HUES6 (cell line): ENCODE data around the gene DISC1.

Experiments used
- H3K27ac ChIP-seq: 2 replicates; pipeline ENCODE4 v1.7.0; 2013; ENCODE audit warnings: low read depth, mild to moderate bottlenecking, low read length, inconsistent platforms
- H3K27me3 ChIP-seq: 2 replicates; pipeline ENCODE4 v1.6.1; 2013; ENCODE audit warnings: low read length; ENCODE audit not compliant: control insufficient read depth, insufficient read depth
- H3K36me3 ChIP-seq: 2 replicates; pipeline ENCODE4 v1.6.1; 2013; ENCODE audit warnings: low read length; ENCODE audit not compliant: control insufficient read depth, insufficient read depth
- H3K4me1 ChIP-seq: 2 replicates; pipeline ENCODE4 v1.6.1; 2013; ENCODE audit warnings: low read length; ENCODE audit not compliant: control insufficient read depth, insufficient read depth
- H3K4me3 ChIP-seq: 2 replicates; pipeline ENCODE4 v1.5.1; 2013; ENCODE audit warnings: low read depth, low read length
- H3K9ac ChIP-seq: one replicate; pipeline ENCODE4 v1.6.1; 2013; ENCODE audit warnings: mild to moderate bottlenecking, low read length
- H3K9me3 ChIP-seq: 2 replicates; pipeline ENCODE4 v1.6.1; 2013; ENCODE audit warnings: low read depth, low read length; ENCODE audit not compliant: control insufficient read depth, insufficient read depth

The DISC1 gene

GRCh38 chr1:231841616-231842344 is 215.2 kb downstream of the DISC1 start:
- H3K27ac ChIP-seq: no peak overlapping the region
- H3K9ac ChIP-seq: no peak overlapping the region
- no peaks in the 10 kb centered on the region for H3K4me1 ChIP-seq

DNA sequence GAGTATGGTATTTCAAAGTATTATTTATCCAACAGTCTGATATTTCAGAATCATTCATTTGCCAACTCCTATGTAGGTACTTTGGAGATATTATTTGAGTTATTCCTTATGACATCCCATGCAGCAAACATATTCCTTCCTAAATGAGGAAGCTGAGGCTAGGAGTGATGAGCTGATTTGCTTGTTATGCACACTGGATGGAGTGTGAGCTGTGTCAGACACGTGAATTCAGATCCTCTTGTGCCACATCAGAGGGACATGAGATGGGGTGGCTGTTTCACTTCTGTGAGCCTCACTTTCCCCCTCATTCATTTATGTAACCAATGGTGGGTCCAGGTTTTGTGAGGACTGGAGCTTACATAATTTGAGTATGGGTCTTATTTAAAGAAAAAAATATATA is 215.9 kb downstream of the DISC1 start:
- Histone ChIP-seq H3K4me1 (no peaks in the 10 kb centered on the region), H3K36me3 (no peaks in the 10 kb centered on the region), H3K9me3 (no peaks in the 10 kb centered on the region), H3K27me3 (no peaks in the 10 kb centered on the region), H3K4me3 (no peak overlapping the region), H3K9ac (no peak overlapping the region), H3K27ac (no peak overlapping the region)

More at GRCh38 chr1:231841616-231842344, 215.2 kb downstream of the DISC1 start:
- no peaks in the 10 kb centered on the region for H3K9me3 ChIP-seq
- no peaks in the 10 kb centered on the region for H3K27me3 ChIP-seq
- no peaks in the 10 kb centered on the region for H3K36me3 ChIP-seq
- H3K4me3 ChIP-seq: no peak overlapping the region

DNA sequence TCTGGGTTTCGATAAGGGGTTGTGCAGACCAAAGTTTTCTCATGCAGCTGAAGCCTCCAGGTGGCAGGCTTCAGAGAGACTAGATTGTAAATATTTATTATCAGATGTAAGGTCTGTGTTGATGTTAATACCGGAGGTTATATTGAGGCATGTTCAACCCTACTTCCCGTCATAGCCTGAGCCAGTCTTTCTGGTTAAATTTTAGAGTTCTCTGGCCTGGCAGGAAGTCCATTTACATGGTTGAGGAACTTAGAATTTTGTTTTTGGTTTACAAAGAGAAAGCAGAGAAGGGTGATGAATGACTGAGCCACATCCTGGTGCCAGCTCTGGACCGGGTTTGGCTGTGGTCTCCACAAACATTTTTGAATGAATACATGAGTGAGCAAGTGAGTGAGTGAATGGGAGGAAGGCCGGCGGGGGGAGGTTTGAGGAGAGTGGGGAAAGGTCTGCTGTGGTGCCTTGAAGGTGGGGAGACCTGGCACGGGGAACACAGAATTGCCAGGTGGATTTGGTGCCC is 218.5 kb downstream of the DISC1 start:
- Histone ChIP-seq H3K4me3 (no peak overlapping the region), H3K9ac (no peak overlapping the region), H3K27ac (no peak overlapping the region), H3K9me3 (no peaks in the 10 kb centered on the region), H3K27me3 (no peaks in the 10 kb centered on the region), H3K4me1 (no peaks in the 10 kb centered on the region), H3K36me3 (no peaks in the 10 kb centered on the region)

DNA sequence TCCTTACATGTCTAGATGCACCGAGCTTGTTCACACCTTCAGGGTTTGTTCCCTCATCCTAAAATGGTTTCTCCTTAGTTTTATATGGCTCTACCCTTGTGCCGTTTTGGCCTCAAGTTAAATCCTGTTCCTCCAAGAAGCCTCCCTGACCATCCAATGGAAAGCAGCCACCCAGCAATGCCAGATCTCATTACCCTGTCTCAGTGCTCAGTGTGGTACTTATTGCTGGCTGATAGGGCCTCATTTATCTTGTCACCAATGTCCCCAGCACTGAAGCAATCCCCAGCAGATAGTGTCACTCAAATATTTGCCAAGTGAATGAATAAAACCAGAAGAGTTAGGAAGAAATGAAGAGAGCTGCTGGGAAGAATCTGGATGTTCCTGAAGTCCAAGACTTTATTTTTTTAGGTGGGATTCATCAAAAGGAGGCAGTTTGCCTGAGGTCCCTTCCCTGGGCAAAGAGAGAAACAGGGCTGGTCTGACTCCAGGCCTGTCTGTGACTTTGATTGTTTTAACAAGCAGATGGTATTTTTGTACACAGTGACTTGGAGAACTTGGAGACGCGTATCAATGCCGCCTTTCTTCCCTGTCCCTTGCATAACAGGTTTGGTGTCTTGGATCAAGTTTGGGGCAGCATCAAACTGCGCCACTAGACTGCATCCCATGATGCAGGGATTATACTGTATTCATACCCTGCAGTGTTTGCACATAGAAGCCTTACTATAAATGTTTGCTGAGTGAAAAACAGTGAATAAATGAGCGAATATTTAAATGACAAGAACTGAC is 221.2 kb downstream of the DISC1 start:
- H3K9ac ChIP-seq: no peak overlapping the region
- no peaks in the 10 kb centered on the region for H3K27me3 ChIP-seq
- no peaks in the 10 kb centered on the region for H3K4me1 ChIP-seq
- H3K4me3 ChIP-seq: no peak overlapping the region
- no peaks in the 10 kb centered on the region for H3K9me3 ChIP-seq
- H3K27ac ChIP-seq: no peak overlapping the region
- H3K36me3 ChIP-seq: no peaks in the 10 kb centered on the region

GRCh38 chr1:231849981-231850380 is 223.4 kb downstream of the DISC1 start:
- H3K9me3 ChIP-seq: no peaks in the 10 kb centered on the region
- no peak overlapping the region for H3K9ac ChIP-seq
- H3K4me3 ChIP-seq: no peak overlapping the region
- H3K36me3 ChIP-seq: no peaks in the 10 kb centered on the region
- H3K27ac ChIP-seq: no peak overlapping the region
- no peaks in the 10 kb centered on the region for H3K27me3 ChIP-seq
- H3K4me1 ChIP-seq: no peaks in the 10 kb centered on the region

GRCh38 chr1:231850786-231851185 is 224.2 kb downstream of the DISC1 start:
- H3K36me3 ChIP-seq: no peaks in the 10 kb centered on the region
- no peaks in the 10 kb centered on the region for H3K4me1 ChIP-seq
- no peak overlapping the region for H3K27ac ChIP-seq
- H3K4me3 ChIP-seq: no peak overlapping the region
- no peaks in the 10 kb centered on the region for H3K9me3 ChIP-seq
- H3K27me3 ChIP-seq: no peaks in the 10 kb centered on the region
- H3K9ac ChIP-seq: no peak overlapping the region

DNA sequence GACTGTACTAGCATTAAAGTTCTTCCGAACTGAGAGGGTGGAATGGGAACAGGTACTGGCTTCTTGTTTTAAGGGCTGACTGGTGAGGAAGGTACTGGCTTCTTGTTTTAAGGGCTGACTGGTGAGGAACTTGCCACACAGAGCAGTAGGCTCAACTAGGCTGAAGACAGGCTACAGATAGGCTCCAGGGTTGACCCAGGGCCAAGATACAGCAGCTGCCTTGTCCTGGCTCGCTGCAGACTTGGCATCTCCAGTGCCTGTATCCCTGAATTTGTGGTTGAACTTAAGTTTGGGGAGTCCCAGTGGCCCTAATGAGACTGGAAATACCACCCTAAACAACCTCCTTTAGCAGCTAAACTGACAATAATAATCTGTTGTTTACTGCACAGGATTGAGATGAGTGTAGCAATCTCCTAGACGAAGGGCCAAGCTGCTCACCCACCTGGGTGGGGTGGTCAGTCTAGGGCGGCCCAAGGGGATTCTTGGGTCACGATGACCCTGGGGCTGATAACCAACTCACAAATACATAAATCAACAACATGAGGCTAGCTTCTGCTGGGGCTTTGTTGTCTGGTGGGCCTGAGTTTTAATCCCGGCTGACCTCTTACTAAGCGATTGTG is 227.1 kb downstream of the DISC1 start:
- no peaks in the 10 kb centered on the region for H3K36me3 ChIP-seq
- peaks cover 8% of the 10 kb centered on the region; the same call in 1 of the 2 replicates for H3K4me1 ChIP-seq
- H3K27ac ChIP-seq: no peak overlapping the region
- no peak overlapping the region for H3K4me3 ChIP-seq
- H3K27me3 ChIP-seq: no peaks in the 10 kb centered on the region
- H3K9ac ChIP-seq: no peak overlapping the region
- no peaks in the 10 kb centered on the region for H3K9me3 ChIP-seq

GRCh38 chr1:231855361-231855760 is 228.8 kb downstream of the DISC1 start:
- Histone ChIP-seq H3K27me3 (no peaks in the 10 kb centered on the region), H3K36me3 (no peaks in the 10 kb centered on the region), H3K9ac (no peak overlapping the region), H3K27ac (no peak overlapping the region), H3K4me1 (peaks cover 8% of the 10 kb centered on the region; the same call in 1 of the 2 replicates), H3K4me3 (no peak overlapping the region), H3K9me3 (no peaks in the 10 kb centered on the region)

GRCh38 chr1:231855926-231856325 is 229.3 kb downstream of the DISC1 start:
- Histone ChIP-seq H3K27me3 (no peaks in the 10 kb centered on the region), H3K4me1 (peaks cover 8% of the 10 kb centered on the region; the same call in 1 of the 2 replicates), H3K9ac (no peak overlapping the region), H3K27ac (no peak overlapping the region), H3K36me3 (no peaks in the 10 kb centered on the region), H3K9me3 (no peaks in the 10 kb centered on the region), H3K4me3 (no peak overlapping the region)

DNA sequence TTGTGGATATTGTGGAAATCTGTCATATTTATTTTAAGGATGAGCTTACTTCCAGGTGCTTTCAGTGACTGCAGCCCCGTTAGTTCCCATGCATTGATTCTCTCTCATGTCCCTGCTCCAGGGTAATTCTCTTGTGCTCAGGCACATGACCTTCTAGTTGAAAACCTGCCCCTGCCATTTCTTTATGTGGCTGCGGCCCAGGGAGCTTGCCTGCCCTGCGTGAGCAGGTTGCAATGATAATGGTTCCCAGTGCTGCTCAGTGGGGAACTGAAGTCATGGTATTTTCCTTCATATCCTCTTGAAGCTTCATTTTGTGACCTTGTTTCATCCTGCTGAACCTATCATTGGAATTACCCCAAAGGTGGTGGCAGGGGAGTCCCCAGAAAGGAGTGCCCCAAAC is 229.8 kb downstream of the DISC1 start:
- Histone ChIP-seq H3K36me3 (no peaks in the 10 kb centered on the region), H3K9ac (no peak overlapping the region), H3K9me3 (no peaks in the 10 kb centered on the region), H3K4me3 (no peak overlapping the region), H3K4me1 (peaks cover 8% of the 10 kb centered on the region; the same call in 1 of the 2 replicates), H3K27me3 (no peaks in the 10 kb centered on the region), H3K27ac (no peak overlapping the region)

DNA sequence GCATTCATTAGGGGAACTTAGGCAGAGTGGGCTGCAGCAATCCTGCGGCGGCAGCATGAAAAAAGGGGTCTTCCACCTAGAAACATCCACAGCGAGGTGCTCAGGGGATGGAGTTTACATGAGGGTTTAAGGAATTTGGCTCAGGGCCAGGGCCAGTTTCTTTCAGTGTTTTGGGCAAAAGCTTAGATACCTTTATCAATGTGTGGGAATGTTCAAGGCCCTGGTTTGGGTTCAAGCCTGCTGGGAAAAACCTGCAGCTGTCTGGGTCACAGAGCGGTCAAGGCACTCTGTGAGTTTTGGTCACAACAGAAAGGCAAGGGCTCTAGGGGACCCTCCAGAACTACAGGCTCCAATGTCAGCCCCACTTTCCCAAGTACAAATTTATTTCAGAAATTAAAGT is 230.3 kb downstream of the DISC1 start:
- H3K9ac ChIP-seq: no peak overlapping the region
- H3K9me3 ChIP-seq: no peaks in the 10 kb centered on the region
- H3K4me3 ChIP-seq: no peak overlapping the region
- no peaks in the 10 kb centered on the region for H3K27me3 ChIP-seq
- H3K27ac ChIP-seq: no peak overlapping the region
- peaks cover 8% of the 10 kb centered on the region; the same call in 1 of the 2 replicates for H3K4me1 ChIP-seq
- no peaks in the 10 kb centered on the region for H3K36me3 ChIP-seq
